Measurements from ENCODE around the gene ZNF148.
A peak's percentile ranks its signal among the peaks of the same experiment; 100 is the strongest.
"Not testable (repeated sequence)": the region's sequence is repeated elsewhere in the genome, so short reads cannot be mapped to it uniquely, and the experiment has no call there.

ZNF148 gene

DNA sequence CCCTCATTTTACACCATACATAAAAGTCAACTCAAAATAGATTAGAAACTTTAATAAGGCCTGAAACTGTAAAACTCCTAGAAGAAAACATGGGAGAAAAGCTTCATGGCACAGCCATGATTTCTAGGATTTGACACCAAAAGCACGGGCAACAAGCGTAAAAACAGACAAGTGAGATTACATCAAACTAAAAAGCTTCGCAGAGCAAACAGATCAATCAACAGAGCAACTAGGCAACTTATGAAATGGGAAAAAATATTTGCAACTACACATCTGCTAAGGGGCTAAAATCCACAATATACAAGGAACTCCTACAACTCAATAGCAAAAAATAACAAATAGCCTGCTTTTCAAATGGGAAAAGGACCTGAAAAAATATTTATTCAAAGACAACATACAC is 26.1 kb downstream of the ZNF148 start:
- no peak for DNase-seq
- Histone ChIP-seq H3K27ac (peak overlapping the region in 1 of 2 donors; percentile 20), H3K36me3 (no peaks in the 10 kb centered on the region), H3K4me1 (peaks cover 0 to 56% (median 11%) of the 10 kb centered on the region in 4 donors), H3K9me3 (no peaks in the 10 kb centered on the region), H3K4me3 (no peak overlapping the region), H3K27me3 (no peaks in the 10 kb centered on the region)
- TF ChIP-seq, protein P1, sequence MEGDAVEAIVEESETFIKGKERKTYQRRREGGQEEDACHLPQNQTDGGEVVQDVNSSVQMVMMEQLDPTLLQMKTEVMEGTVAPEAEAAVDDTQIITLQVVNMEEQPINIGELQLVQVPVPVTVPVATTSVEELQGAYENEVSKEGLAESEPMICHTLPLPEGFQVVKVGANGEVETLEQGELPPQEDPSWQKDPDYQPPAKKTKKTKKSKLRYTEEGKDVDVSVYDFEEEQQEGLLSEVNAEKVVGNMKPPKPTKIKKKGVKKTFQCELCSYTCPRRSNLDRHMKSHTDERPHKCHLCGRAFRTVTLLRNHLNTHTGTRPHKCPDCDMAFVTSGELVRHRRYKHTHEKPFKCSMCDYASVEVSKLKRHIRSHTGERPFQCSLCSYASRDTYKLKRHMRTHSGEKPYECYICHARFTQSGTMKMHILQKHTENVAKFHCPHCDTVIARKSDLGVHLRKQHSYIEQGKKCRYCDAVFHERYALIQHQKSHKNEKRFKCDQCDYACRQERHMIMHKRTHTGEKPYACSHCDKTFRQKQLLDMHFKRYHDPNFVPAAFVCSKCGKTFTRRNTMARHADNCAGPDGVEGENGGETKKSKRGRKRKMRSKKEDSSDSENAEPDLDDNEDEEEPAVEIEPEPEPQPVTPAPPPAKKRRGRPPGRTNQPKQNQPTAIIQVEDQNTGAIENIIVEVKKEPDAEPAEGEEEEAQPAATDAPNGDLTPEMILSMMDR (IDR thresholded peaks at IDR 0.05) = no peak
- intact Hi-C loops (cut with DNase I; ENCODE audit: low total_unique reads) = no loop called here

DNA sequence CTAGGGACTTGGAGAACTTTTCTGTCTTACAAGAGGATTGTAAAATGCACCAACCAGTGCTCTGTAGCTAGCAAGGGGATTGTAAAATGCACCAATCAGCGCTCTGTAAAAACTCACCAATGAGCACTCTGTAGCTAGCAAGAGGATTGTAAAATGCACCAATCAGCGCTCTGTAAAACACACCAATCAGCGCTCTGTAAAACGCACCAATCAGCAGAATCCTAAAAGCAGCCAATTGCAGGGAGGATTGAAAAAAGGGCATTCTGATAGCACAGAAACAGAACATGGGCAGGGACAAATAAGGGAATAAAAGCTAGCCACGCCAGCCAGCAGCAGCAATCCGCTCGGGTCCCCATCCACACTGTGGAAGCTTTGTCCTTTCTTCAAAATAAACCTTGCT is 31.8 kb downstream of the ZNF148 start:
- H3K36me3 ChIP-seq; H3K27me3 ChIP-seq; intact Hi-C loops (cut with DNase I; ENCODE audit: low total_unique reads); H3K27ac ChIP-seq; DNase-seq; H3K9me3 ChIP-seq; H3K4me3 ChIP-seq; H3K4me1 ChIP-seq: not testable (repeated sequence)

DNA sequence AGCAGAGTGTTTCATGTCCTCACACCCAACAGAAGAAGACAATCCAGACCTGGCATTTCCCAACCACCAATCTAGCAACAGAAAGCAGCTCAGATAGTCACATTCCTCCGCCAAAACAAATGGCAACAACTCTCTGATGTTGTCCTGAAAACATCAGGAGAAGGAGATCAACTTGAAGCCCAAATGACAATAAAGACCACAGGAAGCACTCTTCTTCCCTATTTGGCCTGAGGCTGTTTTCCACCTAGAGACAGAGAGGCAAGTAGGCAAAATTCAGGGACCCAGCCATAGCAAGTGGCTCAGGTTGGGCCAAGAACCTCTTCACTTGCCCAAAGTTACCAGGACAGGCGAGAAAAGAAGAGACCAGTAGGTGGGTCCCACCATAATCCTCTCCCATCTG is 35.0 kb downstream of the ZNF148 start:
- H3K9me3 ChIP-seq = peaks cover 0 to 5% (median 0%) of the 10 kb centered on the region in 3 donors
- H3K36me3 ChIP-seq = no peaks in the 10 kb centered on the region
- no peaks in the 10 kb centered on the region for H3K27me3 ChIP-seq
- intact Hi-C loops (cut with DNase I; ENCODE audit: low total_unique reads) = no loop called here
- H3K27ac ChIP-seq = no peak overlapping the region
- no peak for DNase-seq
- H3K4me1 ChIP-seq = peaks cover 0 to 11% (median 5%) of the 10 kb centered on the region in 4 donors
- TF ChIP-seq, protein P1 (IDR thresholded peaks at IDR 0.05) = no peak
- no peak overlapping the region for H3K4me3 ChIP-seq

DNA sequence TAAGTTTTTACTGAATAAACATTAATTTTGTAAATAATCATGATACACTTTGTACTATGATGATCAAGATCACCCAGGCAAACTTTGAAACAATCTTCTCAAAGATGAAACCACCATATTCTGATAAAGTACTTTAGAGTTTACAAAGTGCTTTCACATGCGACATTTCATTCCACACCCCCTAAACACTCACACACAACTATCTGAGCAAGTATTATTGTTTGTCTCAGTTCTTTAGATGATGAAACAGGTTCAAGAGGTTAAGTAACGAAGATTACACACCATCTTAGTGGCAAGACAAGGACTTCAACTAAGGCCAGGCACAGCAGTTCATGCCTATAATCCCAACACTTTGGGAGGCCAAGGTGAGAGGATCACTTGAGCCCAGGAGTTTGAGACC is 37.6 kb downstream of the ZNF148 start:
- DNase-seq = no peak
- intact Hi-C loops (cut with DNase I; ENCODE audit: low total_unique reads) = no loop called here

DNA sequence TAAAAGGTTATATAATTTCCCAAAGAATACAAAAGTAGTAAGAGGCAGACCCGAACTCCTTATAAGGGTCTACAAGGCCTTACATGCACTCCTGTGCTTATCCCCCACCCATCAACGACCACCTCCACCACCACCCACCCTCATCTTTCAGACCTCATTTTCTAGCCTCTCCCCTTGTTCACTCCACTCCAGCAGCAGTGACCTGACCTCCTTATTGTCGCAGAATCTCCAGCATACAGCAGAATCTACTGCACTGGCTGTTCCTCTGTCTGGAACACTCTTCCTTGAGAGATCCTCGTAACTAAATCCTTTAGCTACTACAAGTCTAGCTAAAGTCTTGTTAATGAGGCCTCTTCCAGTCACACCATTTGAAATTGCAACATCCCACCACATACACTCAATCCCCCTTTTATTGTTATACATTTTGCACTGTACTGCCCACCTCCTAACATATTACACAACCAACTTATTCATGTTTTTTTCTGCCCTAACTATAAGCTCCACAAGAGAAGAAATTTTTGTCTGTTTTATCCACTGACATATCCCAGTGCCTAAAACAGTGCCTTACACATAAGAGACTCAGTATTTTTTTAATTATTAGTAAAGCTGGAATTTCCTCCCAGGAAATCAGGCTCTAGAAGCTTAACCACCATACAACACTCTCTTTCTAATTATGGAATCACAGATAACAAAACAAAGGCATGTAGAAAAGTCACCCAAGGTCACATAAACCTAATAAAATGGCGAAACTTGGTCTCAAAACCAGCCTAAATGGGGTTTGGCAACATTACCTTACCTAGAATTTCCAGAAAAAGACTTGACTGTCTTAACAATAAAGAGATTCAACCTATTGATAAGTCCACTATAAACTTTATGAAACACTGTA is 40.2 kb downstream of the ZNF148 start:
- H3K9me3 ChIP-seq = no peaks in the 10 kb centered on the region
- intact Hi-C loops (cut with DNase I; ENCODE audit: low total_unique reads) = no loop called here
- peaks cover 0 to 1% (median 0%) of the 10 kb centered on the region in 3 donors for H3K36me3 ChIP-seq
- no peak overlapping the region for H3K27ac ChIP-seq
- H3K4me1 ChIP-seq = peaks cover 0 to 23% (median 12%) of the 10 kb centered on the region in 4 donors
- no peaks in the 10 kb centered on the region for H3K27me3 ChIP-seq
- no peak for DNase-seq
- no peak overlapping the region for H3K4me3 ChIP-seq
- TF ChIP-seq, protein P1 (IDR thresholded peaks at IDR 0.05) = no peak

More for the DNA sequence above, 37.6 kb downstream of the ZNF148 start:
- Histone ChIP-seq H3K9me3 (peaks cover 0 to 5% (median 0%) of the 10 kb centered on the region in 3 donors), H3K4me3 (no peak overlapping the region), H3K27ac (no peak overlapping the region), H3K36me3 (no peaks in the 10 kb centered on the region), H3K27me3 (no peaks in the 10 kb centered on the region), H3K4me1 (peaks cover 0 to 23% (median 12%) of the 10 kb centered on the region in 4 donors)
- TF ChIP-seq, protein P1 (IDR thresholded peaks at IDR 0.05) = no peak

DNA sequence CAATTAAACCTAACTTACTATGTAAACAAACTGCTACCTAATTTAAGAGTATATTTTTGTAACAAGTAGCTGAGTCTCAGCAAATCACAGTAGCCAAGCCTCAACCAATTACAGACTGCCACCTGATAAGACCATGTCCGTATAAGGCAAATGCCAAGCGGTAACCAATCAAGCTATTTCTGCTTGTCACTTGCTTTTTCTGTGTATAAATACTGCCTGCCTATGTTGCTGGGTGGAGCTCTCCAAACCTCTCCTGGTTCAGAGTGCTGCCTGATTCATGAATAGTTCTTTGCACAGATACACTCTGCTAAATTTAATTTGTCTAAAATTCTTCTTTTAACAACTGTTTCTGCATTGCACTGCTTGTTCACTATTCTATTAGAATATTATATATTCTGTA is 42.6 kb downstream of the ZNF148 start:
- no peaks in the 10 kb centered on the region for H3K9me3 ChIP-seq
- H3K27ac ChIP-seq = no peak overlapping the region
- peaks cover 0 to 23% (median 12%) of the 10 kb centered on the region in 4 donors for H3K4me1 ChIP-seq

More for the DNA sequence above, 42.6 kb downstream of the ZNF148 start:
- Histone ChIP-seq H3K4me3 (no peak overlapping the region), H3K36me3 (peaks cover 0 to 8% (median 5%) of the 10 kb centered on the region in 3 donors), H3K27me3 (no peaks in the 10 kb centered on the region)
- DNase-seq = no peak
- TF ChIP-seq, protein P1 (IDR thresholded peaks at IDR 0.05) = no peak
- intact Hi-C loops (cut with DNase I; ENCODE audit: low total_unique reads) = no loop called here

Data from tibial artery (tissue), 4 donors.